ENCODE results near the gene RSPO4.

RSPO4 gene

DNA sequence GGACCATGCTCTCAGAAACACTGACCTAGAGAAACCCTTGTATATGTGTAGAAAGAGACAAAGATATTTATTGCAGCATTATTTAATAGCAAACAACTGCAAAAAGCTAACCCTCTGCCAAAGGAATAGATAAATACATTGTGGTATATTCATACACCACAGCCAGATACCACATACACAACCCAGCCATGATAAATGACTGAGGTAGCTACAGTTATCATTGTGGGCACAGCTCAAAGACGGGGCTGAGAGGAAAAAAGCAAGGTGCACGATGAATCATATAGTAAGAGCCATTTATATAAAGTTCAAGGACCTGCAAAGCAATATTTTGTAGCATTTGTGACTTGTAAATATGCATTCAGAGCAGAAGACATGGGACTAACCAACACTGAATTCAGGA lies 30.8 kb downstream of the RSPO4 start:
- in situ Hi-C loops (cut with HindIII; ENCODE audit: low sequenced_read_pairs), result no loop called here

DNA sequence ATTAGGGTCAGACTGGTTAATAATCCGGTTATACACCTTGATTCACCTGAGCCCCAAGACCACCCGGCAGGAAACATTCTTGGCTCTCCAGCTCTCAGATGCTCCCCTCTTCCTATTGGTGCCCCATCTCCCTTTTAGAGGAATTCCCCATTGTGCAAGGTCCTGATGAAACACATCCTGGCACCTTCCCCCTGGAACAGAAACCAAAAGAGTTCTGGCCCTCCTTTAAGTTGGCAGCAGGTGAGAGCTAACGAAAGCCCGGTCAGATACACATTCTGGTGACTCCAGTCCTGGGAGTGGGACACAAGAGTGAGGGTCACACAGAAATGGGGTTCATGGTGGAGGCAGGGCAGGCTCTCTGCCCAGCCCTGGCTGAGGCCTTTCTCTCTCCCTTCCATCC lies 32.2 kb downstream of the RSPO4 start:
- in situ Hi-C loops (cut with HindIII; ENCODE audit: low sequenced_read_pairs), result no loop called here

DNA sequence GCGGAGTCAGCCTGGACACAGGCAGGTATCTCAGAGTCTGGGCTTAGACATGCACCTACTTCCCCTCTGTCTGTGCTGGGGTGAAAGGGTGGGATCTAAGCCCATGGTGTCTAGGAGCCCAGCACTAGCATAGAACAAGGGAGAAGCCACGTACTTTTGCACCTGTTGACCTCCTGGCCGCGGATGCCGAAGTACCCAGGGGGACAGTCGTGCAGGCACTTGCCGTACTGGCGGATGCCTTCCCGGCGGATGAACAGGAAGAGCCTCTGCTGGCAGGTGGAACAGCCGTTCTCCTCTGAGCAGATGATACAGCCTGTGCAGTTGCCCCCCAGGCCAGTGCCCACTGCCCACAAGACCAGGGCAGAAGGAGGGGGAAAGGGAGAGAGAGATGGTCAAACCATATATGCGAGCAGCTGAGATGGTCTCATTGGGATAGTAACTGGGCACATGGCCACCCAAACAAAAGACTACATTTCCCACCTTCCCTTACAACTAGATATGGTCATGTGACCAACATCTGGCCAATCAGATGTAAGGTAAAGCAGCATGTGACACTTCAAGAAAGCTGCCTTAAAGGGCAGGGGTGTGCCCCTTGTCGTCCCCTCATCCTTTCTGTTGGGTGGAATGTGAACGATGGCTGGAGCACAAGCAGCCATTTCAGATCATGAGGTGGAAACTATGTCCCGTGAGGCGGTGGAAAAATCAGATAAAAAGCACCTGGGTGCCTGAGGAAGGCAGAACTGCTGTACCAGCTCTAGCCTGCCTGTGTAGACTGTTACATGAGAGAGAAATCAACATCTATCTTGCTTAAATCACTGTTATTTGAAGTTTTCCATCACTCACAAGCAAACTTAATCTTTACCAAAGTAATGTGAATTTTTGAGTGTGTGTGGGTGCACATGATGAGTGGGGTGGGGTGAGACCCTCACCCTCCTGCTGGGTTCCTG lies 34.0 kb downstream of the RSPO4 start:
- in situ Hi-C loops (cut with HindIII; ENCODE audit: low sequenced_read_pairs), result no loop called here

DNA sequence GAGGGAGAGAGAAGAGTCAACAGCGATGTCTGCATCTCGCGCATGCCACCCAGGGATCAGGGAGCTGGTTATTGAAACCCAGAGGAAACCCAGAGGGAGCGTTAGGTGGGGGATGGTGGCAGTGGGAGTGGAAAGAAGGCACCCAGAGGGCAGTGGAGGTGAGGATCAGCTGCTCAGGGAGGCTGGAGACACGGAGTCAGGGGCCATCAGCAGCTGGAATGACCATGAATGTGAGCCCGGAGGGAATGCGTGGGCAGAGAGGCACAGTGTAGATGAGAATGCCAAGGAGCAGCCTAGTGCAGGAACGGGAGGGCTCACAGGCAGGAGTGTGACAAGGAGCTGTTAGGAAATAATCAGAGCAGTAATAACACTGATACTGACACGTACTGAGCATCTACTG lies 36.2 kb downstream of the RSPO4 start:
- in situ Hi-C loops (cut with HindIII; ENCODE audit: low sequenced_read_pairs), result no loop called here

DNA sequence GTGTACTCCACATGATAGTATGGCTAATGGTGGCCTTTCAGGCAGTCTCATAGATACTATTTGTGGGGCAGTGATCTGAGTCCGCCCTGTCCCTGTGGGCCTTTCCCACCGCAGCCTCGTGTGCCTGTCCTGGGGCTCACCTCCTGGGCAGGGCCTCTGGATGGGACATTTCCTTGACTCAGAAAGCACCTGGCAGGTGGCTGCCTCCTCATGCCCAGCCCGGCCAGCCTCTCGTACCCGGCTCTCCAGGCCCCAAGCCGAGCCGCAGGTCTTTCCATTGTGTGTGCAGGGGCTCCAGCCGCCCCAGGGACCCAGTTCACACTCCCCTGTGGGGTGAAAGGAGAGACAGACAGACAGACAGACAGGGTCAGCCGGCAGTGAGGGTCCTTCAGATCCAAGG lies 38.3 kb downstream of the RSPO4 start:
- in situ Hi-C loops (cut with HindIII; ENCODE audit: low sequenced_read_pairs), result no loop called here

DNA sequence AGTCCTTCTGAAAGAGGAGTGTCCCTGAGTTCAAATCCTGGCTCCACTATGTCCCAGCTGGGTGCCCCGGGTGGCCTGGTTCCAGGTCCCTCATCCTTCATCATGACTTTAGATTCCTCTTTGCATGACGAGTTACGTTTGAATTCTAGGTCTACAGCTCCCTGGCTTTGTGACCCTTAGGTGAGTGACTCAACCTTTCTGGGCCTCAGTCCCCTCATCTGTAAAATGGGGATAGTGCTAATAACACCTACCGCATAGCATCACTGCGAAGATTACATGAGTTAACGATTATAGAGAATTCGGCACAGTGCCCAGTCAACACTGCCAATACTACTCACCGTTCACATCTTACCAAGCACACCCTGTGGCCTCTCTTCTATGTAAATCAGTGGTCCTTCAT lies 39.4 kb downstream of the RSPO4 start:
- in situ Hi-C loops (cut with HindIII; ENCODE audit: low sequenced_read_pairs), result no loop called here

DNA sequence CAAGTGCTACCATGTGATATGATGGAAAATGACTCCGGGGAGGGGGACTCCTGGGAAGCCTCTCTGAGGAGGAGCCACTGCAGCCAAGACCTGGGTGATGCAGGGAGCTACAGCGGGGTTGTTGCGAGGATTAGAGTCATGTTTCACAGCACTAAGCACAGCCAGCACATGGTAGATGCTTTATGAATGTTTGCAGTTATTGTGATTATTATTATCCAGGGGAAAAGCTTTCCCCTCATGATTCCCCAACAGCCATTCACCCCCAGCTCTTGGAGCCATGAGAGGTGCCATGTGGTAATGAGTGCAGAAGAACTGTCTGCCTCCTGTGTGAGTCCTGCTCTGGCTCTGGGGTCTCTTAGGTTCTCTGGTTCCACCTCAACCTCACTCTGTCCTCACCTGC lies 39.9 kb downstream of the RSPO4 start:
- in situ Hi-C loops (cut with HindIII; ENCODE audit: low sequenced_read_pairs), result no loop called here

DNA sequence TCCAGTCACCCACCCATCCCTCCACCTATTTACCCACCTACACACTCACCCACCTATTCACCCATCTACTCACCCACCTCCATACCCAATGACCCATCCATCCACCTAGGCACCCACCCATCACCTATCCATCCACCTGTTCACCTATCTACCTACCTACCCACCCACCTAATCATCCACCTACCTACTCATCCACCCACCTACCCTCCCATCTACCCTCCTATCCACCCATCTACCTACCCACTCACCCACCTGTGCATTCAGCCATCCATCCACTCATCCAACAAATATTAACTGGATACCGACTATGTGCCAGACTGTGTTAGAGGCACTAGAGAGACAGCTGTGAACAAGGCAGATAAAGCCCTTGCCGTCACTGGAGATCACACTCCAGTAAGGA lies 40.3 kb downstream of the RSPO4 start:
- in situ Hi-C loops (cut with HindIII; ENCODE audit: low sequenced_read_pairs), result no loop called here

DNA sequence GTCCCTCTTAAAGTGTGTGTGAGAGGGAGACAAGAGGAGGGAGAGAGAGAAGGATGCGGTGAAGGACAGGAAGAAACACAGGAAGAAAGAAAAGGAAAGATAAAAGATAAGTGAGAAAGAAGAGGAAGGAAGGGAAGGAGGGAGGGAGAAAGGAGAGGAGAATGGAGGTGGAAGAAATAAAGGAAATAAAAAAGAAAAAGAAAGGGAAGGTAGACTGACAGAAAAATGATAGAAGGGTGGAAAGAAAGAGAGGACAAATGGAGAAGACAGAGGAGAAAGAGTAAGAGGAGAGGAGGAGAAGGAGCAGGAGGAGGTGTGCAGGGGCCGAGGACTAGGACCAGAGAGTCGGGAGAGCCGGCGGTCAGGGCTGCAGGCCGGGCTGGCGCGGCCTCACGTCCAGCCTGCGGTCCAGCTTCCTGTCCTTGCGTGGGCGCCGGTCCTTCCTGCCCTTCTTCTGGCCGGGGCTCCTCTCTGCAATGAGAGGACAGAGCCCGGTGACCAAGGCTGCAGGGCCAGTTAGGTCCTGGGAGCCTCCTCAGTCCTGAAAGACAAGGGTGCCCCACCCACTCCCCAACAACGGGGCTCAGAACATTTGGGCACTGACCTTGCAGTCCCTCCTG lies 42.0 kb downstream of the RSPO4 start:
- in situ Hi-C loops (cut with HindIII; ENCODE audit: low sequenced_read_pairs), result no loop called here

DNA sequence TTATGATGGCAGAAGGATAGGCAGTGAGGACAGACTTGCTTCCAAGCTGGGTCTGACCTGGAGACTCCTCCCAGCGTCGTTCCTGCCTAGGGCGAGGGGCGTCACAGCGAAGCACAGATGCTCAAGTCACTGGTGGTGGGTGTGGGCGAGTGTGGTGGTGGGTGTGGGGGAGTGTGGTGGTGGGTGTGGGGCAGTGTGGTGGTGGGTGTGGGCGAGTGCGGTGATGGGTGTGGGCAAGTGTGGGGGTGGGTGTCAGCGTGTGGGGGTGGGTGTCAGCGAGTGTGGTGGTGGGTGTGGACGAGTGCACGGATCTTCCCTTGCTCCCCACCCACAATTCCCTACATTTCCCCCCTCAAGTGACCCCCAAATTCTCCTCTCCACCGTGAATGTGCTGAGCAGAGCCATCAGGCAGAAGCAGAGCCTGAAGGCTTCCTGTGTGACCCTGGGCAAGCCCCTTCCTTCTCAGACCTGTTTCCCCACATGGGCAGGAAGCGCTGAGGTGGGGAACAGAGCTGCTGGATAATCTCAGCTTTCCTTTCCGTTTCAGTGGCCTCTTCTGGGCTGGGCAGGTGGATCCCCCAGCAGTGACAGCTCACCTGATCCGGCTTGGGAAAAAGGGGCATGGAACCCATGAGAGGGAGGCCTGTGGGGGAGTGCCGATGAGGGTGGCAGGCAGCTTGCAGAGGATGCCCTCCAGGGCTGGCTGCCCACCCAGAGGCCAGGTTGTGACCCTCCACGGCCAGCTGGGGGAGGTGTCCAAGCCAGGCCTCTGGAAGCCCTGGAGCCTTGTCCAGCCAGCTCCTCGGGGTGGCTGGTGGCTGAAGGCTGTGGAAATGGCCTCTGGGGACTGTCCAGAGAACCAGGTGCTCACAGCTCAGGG lies 42.9 kb downstream of the RSPO4 start:
- in situ Hi-C loops (cut with HindIII; ENCODE audit: low sequenced_read_pairs), result no loop called here

DNA sequence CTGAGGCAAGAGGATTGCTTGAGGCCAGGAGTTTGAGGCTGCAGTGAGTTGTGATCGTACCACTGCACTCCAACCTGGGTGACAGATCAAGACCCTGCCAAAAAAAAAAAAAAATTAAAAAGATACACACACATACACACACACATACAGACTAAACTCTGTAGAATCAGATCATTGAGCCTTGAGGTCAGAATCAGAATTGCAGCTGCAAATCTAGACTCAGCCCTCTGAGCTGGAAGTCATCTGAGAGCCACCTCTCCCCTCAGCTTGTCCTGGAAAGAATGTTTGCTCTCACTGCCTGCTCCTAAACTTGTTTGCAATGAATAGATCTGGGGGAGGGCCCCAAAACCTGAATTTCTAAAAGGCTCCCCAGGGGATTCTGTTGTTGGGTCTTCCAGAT lies 44.6 kb downstream of the RSPO4 start:
- in situ Hi-C loops (cut with HindIII; ENCODE audit: low sequenced_read_pairs), result no loop called here

DNA sequence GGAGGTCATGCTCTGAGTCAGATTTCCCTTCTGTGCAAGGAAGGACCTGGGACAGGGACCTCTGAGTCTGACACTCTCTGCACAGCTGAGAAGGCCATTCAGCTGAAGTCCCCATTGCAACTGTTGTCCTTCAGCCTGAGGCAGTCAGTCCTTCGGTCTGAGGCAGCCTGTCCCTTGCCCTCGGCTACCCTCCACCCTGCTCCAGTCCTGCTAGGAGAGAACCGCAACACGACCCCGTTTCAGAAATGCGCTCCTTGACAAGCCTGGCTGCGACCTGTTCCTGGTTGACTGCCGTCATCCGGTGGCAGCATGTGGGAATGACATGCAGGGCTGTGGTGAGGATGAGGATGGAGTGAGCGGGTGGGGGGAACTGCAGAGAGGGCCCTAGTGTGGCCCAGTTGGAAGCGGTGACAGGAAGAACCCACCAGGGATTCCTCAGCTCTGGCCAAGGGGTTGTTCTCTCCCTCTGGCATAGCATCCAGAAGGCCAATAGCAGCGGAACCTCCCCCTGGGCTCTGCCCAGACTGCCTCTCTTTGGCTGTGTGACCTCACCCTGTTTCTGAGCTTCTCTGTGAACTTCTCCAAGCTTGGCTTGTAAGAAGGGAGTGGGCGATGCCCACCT lies 45.7 kb downstream of the RSPO4 start:
- in situ Hi-C loops (cut with HindIII; ENCODE audit: low sequenced_read_pairs), result no loop called here

DNA sequence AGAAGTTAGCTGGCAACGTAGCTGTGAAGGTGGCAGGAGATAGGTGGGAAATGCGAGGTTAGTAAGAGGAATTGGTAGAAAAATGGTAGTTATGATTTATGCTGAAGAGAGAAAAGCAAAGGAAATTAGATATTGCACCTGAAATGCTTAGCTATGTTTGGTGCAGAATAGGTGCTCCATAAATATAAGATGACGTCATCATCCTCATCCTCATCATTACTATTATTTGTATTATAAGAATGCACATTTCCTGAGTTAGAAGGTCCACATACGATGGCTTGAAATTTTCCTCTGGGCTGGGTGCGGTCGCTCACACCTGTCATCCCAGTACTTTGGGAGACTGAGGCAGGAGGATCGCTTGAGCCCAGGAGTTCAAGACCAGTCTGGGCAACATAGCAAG lies 46.5 kb downstream of the RSPO4 start:
- in situ Hi-C loops (cut with HindIII; ENCODE audit: low sequenced_read_pairs), result no loop called here

DNA sequence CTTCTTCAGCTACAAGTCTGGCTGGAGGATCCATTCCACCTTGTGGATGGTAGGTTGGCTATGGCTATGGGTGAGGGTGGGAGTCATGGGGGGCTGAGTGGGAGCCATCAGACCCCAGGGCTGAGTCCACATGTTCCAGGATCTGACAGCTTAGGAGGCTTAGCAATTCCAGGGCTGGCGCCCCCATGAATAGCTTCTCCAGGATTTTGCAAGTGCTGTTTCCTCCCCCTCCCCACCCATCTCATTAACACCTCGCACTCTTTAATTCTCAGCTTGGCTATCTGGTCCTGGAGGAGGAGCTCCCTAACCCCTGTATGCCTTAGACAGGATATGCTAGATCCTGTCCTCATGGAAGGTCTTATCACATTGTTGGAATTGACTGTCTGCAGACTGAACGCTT lies 47.0 kb downstream of the RSPO4 start:
- in situ Hi-C loops (cut with HindIII; ENCODE audit: low sequenced_read_pairs), result no loop called here

DNA sequence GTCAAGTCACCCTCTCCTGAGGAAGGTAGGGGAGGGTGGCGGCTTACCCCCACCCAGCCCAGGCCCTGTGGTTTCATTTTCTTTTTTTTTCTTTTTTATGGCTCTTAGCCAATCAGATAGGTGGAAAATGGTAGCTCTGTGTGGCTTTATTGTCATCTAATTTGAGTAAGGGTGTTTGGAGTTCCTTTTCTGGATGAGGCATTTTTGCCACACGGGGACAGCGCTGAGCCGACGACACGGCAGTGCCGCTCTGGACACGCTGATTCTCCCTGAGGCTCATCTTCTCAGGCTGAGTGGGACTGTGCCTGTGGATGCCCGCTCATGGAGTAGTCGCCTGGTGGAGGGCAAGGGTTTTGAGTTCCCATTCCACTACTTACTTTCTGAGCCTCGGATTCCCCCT lies 48.4 kb downstream of the RSPO4 start:
- in situ Hi-C loops (cut with HindIII; ENCODE audit: low sequenced_read_pairs), result no loop called here

DNA sequence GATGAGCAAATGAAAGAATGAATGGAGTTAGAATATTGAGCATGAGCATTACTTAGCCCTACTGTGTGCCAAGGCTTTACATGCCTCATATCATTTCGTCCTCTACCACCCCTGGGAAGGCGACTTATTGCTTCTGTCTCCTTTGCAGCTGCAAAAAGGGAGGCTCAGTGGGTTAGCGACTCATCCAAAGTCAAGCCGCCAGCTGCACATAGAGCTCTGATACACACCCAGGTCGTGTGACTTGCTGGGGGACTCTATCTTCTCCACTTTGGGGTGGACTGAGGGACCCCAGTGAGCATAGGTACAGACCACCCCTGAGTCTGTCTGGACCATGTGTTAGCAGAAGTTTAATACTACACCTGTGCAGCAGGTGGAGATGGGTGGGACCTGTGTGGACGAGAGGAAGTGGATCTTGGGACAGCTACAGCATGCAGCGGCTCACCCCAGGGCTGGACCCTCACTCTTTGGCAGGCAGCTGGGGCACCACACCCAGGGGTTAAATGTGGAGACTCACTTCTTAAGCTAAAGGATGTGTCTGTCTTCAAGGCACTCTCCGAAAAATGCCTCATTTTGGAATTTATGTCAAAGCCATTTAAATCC lies 49.8 kb downstream of the RSPO4 start:
- in situ Hi-C loops (cut with HindIII; ENCODE audit: low sequenced_read_pairs), result no loop called here

DNA sequence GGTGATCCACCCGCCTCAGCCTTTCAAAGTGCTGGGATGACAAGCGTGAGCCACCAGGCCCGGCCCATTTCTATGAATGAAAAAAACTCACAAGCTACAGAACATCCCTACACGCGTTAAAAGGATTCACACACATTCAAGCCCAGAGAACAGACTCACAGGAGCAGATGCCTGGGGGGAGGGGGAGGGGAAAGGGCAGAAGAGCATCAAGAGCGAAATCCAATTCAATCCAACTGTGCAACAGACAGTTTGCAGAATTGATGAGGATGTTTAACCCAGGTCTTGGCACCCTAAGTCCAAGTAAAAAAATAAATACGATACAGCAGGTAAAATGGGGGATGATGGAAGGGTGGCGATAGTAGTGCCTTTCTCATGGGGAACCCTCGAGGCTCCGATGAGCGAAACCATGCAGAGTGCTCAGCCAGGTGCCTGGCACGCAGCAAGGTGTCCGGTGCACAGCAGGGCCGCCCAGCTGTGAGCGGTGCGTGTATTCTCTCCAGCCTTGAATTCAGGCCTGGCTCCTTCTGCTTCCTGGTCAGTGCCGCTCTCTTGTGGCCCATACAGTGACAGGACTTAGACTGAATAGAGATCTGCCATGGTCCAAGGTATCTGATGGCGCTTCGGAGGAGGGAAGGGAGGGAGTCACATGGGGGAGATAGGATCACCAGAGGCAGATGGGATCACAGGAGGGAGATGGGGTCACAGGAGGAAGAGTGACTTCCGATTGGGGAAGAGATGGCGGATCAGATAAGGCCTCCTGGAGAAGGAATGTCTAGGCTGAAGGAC lies 50.5 kb downstream of the RSPO4 start:
- in situ Hi-C loops (cut with HindIII; ENCODE audit: low sequenced_read_pairs), result no loop called here

DNA sequence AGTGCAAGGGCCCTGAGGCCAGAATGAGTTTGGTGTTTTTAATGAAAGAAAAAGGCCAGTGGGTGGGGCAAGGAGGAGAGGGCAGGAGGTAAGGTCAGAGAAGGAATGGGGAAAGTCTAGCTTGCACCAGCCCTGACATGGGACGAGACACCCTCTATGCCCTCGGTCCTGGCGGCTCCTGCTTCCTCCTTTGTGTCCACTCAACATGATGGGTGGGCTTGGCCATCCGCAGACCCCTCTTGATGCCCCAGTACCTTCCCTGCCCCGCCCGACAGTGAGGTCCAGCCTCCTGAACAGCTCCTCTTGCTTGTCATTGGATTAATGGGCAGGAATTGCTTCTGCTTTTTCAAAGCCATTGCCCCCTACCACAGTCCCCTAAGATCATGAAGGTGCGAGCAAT lies 52.4 kb downstream of the RSPO4 start:
- in situ Hi-C loops (cut with HindIII; ENCODE audit: low sequenced_read_pairs), result no loop called here

DNA sequence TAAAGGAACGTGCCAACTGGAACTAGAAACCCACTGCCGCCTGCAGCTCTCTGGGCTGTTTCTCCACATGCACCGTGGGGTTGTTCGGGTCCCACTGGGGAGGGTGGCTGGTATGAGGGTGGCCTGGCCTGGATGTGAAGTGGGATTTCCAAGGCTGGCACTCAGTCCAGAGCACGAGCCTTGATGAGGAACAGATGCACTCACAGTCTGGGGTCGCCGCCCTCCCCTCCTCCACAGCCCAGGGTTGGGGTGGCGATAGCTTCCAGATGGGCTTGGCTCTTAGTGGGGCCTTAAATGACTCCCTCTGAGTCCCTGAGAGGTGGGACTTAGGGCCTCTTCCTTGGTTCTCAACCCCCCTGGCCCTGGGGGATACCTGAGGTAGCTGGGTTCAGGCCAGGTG lies 55.3 kb downstream of the RSPO4 start:
- in situ Hi-C loops (cut with HindIII; ENCODE audit: low sequenced_read_pairs), result no loop called here

DNA sequence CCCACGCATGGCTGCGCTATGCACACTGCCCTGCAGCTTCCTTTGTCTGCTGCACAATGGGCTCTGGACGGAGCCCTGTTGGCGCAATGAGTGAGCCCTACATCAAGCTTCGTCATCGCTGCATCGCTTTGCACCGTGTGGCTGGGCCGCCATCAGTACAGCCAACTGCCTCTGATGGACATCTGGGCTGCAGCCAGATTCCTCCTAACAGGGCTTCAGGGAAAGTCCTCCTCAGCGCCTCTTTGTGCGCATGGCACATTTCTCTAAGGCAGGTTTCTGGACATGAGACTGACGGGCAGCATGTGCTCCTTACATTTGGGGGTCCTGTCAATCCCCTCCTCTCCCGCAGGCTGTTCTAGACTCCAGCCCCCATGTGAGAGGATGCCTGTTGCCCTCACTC lies 56.3 kb downstream of the RSPO4 start:
- in situ Hi-C loops (cut with HindIII; ENCODE audit: low sequenced_read_pairs), result no loop called here
